Measurements from ENCODE around the gene FAM210B. TPM values are rescaled to one million over a fixed set of nuclear protein-coding genes. Genes with fewer than 3 reads are reported as not detected.

Gene FAM210B
- total RNA-seq, 1 experiment from 2014 or later: 19.1 TPM

DNA sequence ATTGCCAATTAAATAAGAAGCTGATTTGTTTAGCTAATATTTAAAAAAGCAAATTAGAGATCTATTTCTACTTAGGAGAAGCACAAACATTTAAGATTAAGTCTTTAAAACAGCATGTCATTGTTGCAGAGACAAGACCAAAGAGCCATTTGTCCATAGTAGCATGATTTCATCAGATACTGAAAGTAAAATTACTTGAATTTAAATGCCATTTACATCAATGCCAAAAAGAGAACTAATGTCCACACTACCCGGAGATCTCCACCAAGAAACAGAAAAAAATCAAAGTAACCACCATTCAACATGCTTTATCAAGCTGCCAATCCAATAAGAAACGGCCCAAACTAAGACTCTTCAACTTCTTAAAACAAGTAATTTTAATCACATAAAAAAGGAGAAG is 17.6 kb downstream of the FAM210B start (continued):
- TF ChIP-seq PRDM15 (CRISPR knock-in tag; IDR thresholded peaks at IDR 0.05) (no peak), JUN (CRISPR knock-in tag; IDR thresholded peaks at IDR 0.05) (no peak)

GRCh38 chr20:56378386-56378785 is 19.6 kb downstream of the FAM210B start:
- DNase-seq (ENCODE audit: low spot score) (no peak), ATAC-seq (no peak)
- peaks cover 81% of the 10 kb centered on the region for H3K36me3 Mint-ChIP-seq
- TF ChIP-seq USF1 (CRISPR knock-in tag; IDR thresholded peaks at IDR 0.05) (no peak), CREB1 (CRISPR knock-in tag; IDR thresholded peaks at IDR 0.05) (no peak), IRF2 (CRISPR knock-in tag; IDR thresholded peaks at IDR 0.05; ENCODE audit: borderline replicate concordance, low read depth) (no peak), ZNF138 (CRISPR knock-in tag; conservative IDR thresholded peaks at IDR 0.05) (no peak), SMAD3 (CRISPR knock-in tag; IDR thresholded peaks at IDR 0.05; ENCODE audit: borderline replicate concordance) (no peak), ZNF317 (CRISPR knock-in tag; IDR thresholded peaks at IDR 0.05; ENCODE audit: borderline replicate concordance, low read depth) (no peak), ZBTB21 (CRISPR knock-in tag; IDR thresholded peaks at IDR 0.05; ENCODE audit: borderline replicate concordance) (no peak), SMAD4 (CRISPR knock-in tag; IDR thresholded peaks at IDR 0.05) (no peak), ZNF512 (CRISPR knock-in tag; IDR thresholded peaks at IDR 0.05; ENCODE audit: borderline replicate concordance) (no peak), ZNF671 (CRISPR knock-in tag; IDR thresholded peaks at IDR 0.05) (no peak)
- TF ChIP-seq, protein P1, sequence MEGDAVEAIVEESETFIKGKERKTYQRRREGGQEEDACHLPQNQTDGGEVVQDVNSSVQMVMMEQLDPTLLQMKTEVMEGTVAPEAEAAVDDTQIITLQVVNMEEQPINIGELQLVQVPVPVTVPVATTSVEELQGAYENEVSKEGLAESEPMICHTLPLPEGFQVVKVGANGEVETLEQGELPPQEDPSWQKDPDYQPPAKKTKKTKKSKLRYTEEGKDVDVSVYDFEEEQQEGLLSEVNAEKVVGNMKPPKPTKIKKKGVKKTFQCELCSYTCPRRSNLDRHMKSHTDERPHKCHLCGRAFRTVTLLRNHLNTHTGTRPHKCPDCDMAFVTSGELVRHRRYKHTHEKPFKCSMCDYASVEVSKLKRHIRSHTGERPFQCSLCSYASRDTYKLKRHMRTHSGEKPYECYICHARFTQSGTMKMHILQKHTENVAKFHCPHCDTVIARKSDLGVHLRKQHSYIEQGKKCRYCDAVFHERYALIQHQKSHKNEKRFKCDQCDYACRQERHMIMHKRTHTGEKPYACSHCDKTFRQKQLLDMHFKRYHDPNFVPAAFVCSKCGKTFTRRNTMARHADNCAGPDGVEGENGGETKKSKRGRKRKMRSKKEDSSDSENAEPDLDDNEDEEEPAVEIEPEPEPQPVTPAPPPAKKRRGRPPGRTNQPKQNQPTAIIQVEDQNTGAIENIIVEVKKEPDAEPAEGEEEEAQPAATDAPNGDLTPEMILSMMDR (IDR thresholded peaks at IDR 0.05): no peak
- TF ChIP-seq, protein P2, sequence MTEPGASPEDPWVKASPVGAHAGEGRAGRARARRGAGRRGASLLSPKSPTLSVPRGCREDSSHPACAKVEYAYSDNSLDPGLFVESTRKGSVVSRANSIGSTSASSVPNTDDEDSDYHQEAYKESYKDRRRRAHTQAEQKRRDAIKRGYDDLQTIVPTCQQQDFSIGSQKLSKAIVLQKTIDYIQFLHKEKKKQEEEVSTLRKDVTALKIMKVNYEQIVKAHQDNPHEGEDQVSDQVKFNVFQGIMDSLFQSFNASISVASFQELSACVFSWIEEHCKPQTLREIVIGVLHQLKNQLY (CRISPR knock-in tag; IDR thresholded peaks at IDR 0.05): no peak
- H3K9me3 Mint-ChIP-seq: no peaks in the 10 kb centered on the region
- no peaks in the 10 kb centered on the region for H3K27me3 Mint-ChIP-seq (ENCODE audit: low read depth)
- H3K27ac Mint-ChIP-seq: no peak overlapping the region
- no peak overlapping the region for H3K4me3 Mint-ChIP-seq
- no peaks in the 10 kb centered on the region for H3K4me1 Mint-ChIP-seq
- ChIA-PET POLR2A (no interaction called here), CTCF (no interaction called here)

GRCh38 chr20:56380375-56380774 is 21.6 kb downstream of the FAM210B start:
- ATAC-seq: no peak
- no peaks in the 10 kb centered on the region for H3K4me1 Mint-ChIP-seq
- no peaks in the 10 kb centered on the region for H3K27me3 Mint-ChIP-seq (ENCODE audit: low read depth)
- ChIA-PET CTCF (no interaction called here), POLR2A (no interaction called here)
- no peak for DNase-seq (ENCODE audit: low spot score)
- H3K4me3 Mint-ChIP-seq: no peak overlapping the region
- no peak overlapping the region for H3K27ac Mint-ChIP-seq
- H3K36me3 Mint-ChIP-seq: peaks cover 82% of the 10 kb centered on the region
- no peaks in the 10 kb centered on the region for H3K9me3 Mint-ChIP-seq
- TF ChIP-seq SP1 (CRISPR knock-in tag; conservative IDR thresholded peaks at IDR 0.05) (no peak), ZNF281 (CRISPR knock-in tag; IDR thresholded peaks at IDR 0.05) (no peak), GRHL2 (CRISPR knock-in tag; IDR thresholded peaks at IDR 0.05; ENCODE audit: insufficient replicate concordance, severe bottlenecking) (no peak)
- TF ChIP-seq, protein P3, sequence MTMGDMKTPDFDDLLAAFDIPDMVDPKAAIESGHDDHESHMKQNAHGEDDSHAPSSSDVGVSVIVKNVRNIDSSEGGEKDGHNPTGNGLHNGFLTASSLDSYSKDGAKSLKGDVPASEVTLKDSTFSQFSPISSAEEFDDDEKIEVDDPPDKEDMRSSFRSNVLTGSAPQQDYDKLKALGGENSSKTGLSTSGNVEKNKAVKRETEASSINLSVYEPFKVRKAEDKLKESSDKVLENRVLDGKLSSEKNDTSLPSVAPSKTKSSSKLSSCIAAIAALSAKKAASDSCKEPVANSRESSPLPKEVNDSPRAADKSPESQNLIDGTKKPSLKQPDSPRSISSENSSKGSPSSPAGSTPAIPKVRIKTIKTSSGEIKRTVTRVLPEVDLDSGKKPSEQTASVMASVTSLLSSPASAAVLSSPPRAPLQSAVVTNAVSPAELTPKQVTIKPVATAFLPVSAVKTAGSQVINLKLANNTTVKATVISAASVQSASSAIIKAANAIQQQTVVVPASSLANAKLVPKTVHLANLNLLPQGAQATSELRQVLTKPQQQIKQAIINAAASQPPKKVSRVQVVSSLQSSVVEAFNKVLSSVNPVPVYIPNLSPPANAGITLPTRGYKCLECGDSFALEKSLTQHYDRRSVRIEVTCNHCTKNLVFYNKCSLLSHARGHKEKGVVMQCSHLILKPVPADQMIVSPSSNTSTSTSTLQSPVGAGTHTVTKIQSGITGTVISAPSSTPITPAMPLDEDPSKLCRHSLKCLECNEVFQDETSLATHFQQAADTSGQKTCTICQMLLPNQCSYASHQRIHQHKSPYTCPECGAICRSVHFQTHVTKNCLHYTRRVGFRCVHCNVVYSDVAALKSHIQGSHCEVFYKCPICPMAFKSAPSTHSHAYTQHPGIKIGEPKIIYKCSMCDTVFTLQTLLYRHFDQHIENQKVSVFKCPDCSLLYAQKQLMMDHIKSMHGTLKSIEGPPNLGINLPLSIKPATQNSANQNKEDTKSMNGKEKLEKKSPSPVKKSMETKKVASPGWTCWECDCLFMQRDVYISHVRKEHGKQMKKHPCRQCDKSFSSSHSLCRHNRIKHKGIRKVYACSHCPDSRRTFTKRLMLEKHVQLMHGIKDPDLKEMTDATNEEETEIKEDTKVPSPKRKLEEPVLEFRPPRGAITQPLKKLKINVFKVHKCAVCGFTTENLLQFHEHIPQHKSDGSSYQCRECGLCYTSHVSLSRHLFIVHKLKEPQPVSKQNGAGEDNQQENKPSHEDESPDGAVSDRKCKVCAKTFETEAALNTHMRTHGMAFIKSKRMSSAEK (CRISPR knock-in tag; IDR thresholded peaks at IDR 0.05; ENCODE audit: borderline replicate concordance): no peak
